GM23338 (cell line): ENCODE data around the gene KRTAP5-2. TPM values are rescaled to one million over a fixed set of nuclear protein-coding genes. Genes with fewer than 3 reads are reported as not detected.

ENCODE experiments used
- ATAC-seq: fragments of 200-7000 bp; cut with Tn5 transposase; 3 replicates; pipeline ENCODE4 v1.9.1; 2020
- DNase-seq: peaks from one replicate; pipeline ENCODE4 v3.0.0-alpha.2; 2015; ENCODE audit warnings: low spot score
- H2AFZ ChIP-seq: fragments of 200-600 bp; sonication (generic); 2 replicates; pipeline ENCODE4 v1.8.0; 2016; ENCODE audit warnings: antibody characterized with exemption, mild to moderate bottlenecking, moderate library complexity
- H3F3A ChIP-seq: fragments of 200-600 bp; sonication (generic); replicated peaks from 2 replicates; pipeline ENCODE4 v1.8.0; 2017; ENCODE audit warnings: antibody characterized with exemption, mixed run types, low read depth
- H3K27ac ChIP-seq: fragments of 200-600 bp; sonication (generic); 2 replicates; pipeline ENCODE4 v1.6.1; 2016; ENCODE audit warnings: low read depth
- H3K27me3 ChIP-seq: fragments of 200-600 bp; sonication (generic); 2 replicates; pipeline ENCODE4 v1.8.0; 2016; ENCODE audit warnings: mild to moderate bottlenecking, mixed run types, moderate library complexity; ENCODE audit not compliant: insufficient read depth
- H3K36me3 ChIP-seq: fragments of 200-600 bp; sonication (generic); 2 replicates; pipeline ENCODE4 v1.8.0; 2016; ENCODE audit warnings: mild to moderate bottlenecking; ENCODE audit not compliant: insufficient read depth
- H3K4me1 ChIP-seq: fragments of 200-600 bp; sonication (generic); 2 replicates; pipeline ENCODE4 v1.8.0; 2016; ENCODE audit warnings: mild to moderate bottlenecking, moderate library complexity; ENCODE audit not compliant: insufficient read depth
- H3K4me2 ChIP-seq: fragments of 200-600 bp; sonication (generic); 2 replicates; pipeline ENCODE4 v1.7.1; 2017; ENCODE audit warnings: mixed run types
- H3K4me3 ChIP-seq: fragments of 200-600 bp; sonication (generic); 2 replicates; pipeline ENCODE4 v1.6.1; 2016; ENCODE audit warnings: mixed run types
- H3K79me2 ChIP-seq: fragments of 200-600 bp; sonication (generic); replicated peaks from 2 replicates; pipeline ENCODE4 v1.8.0; 2017; ENCODE audit warnings: mild to moderate bottlenecking; ENCODE audit not compliant: insufficient read depth
- H3K9me2 ChIP-seq: fragments of 200-600 bp; sonication (generic); 2 replicates; pipeline ENCODE4 v1.8.0; 2017; ENCODE audit not compliant: insufficient read depth
- H4K20me1 ChIP-seq: fragments of 200-600 bp; sonication (generic); replicated peaks from 2 replicates; pipeline ENCODE4 v1.8.0; 2017; ENCODE audit warnings: mild to moderate bottlenecking; ENCODE audit not compliant: insufficient read depth
- H3K27ac Mint-ChIP-seq: 2 replicates; pipeline ENCODE4 v1.8.0; 2020; ENCODE audit warnings: inconsistent platforms, mild to moderate bottlenecking, moderate library complexity, mixed read lengths
- H3K27me3 Mint-ChIP-seq: 3 replicates; pipeline ENCODE4 v1.8.0; 2022; ENCODE audit warnings: low read depth, mild to moderate bottlenecking, moderate library complexity, mixed read lengths, inconsistent platforms; ENCODE audit not compliant: insufficient read depth, poor library complexity
- H3K36me3 Mint-ChIP-seq: 3 replicates; pipeline ENCODE4 v1.8.0; 2021; ENCODE audit warnings: low read depth, mild to moderate bottlenecking, inconsistent platforms, moderate library complexity, mixed read lengths
- H3K4me1 Mint-ChIP-seq: 3 replicates; pipeline ENCODE4 v1.8.0; 2020; ENCODE audit warnings: mild to moderate bottlenecking, inconsistent platforms, mixed read lengths
- H3K4me3 Mint-ChIP-seq: 3 replicates; pipeline ENCODE4 v1.8.0; 2021; ENCODE audit warnings: moderate library complexity, mild to moderate bottlenecking, inconsistent platforms, mixed read lengths
- H3K9me3 Mint-ChIP-seq: 3 replicates; pipeline ENCODE4 v1.8.0; 2020; ENCODE audit warnings: moderate library complexity, mild to moderate bottlenecking, inconsistent platforms, mixed read lengths
- CTCF ChIP-seq, 2 experiments: fragments of 200-600 bp in 1 of 2; sonication (generic) in 1 of 2; conservative IDR thresholded peaks; 2 replicates each; pipeline versions ENCODE4 v1.5.1 to v1.6.1; 2016 to 2017; ENCODE audit warnings: antibody characterized with exemption in 2 of 2, low read depth in 2 of 2, mild to moderate bottlenecking in 2 of 2, moderate library complexity in 1 of 2
- ETS1 ChIP-seq: IDR thresholded peaks from 2 replicates; pipeline ENCODE4 v1.6.1; 2016; ENCODE audit warnings: antibody characterized with exemption
- EZH2phosphoT487 ChIP-seq: fragments of 200-600 bp; sonication (generic); IDR thresholded peaks from one replicate; pipeline ENCODE4 v1.8.1; 2018; ENCODE audit warnings: antibody characterized with exemption; ENCODE audit not compliant: unreplicated experiment
- ZNF114 ChIP-seq: fragments of 250-450 bp; sonication (Bioruptor Pico); IDR thresholded peaks from 2 replicates; pipeline ENCODE4 v1.5.0; 2020; ENCODE audit warnings: mild to moderate bottlenecking, moderate library complexity
- ZNF462 ChIP-seq: fragments of 250-450 bp; sonication (Bioruptor Pico); IDR thresholded peaks from 2 replicates; pipeline ENCODE4 v1.5.0; 2020; ENCODE audit warnings: mild to moderate bottlenecking, moderate library complexity
- polyA plus RNA-seq: library from polyadenylated mRNA; unstranded; fragments of >200 nt; fragmentation: Nextera tagmentation; extraction: Ambion mirVana; gene quantifications from 2 replicates; pipeline ENCODE4 v1.2.1, GENCODE V29; 2016
- total RNA-seq: library from RNA; depleted of rRNA; stranded (reverse); fragments of >200 nt; shearing (Covaris generic); gene quantifications from 2 replicates; pipeline ENCODE4 v1.2.3, GENCODE V29; 2014

The KRTAP5-2 gene
- total and polyA plus RNA-seq, 2 experiments from 2014 or later: not detected

- TF ChIP-seq ETS1 (no peak), CTCF (conservative IDR thresholded peaks at IDR 0.05; ENCODE audit: low read depth in 2 of 2) (no peak), ZNF114 (CRISPR knock-in tag) (no peak)
Measured at GRCh38 chr11:1554981-1555712, 42.9 kb downstream of the KRTAP5-2 start (continued).

- Histone ChIP-seq H3F3A (no peaks in the 10 kb centered on the region), H2AFZ (no peak overlapping the region), H3K9me2 (no peaks in the 10 kb centered on the region), H3K36me3 (no peaks in the 10 kb centered on the region), H3K4me3 (peak overlapping the region; percentile 20; the same call in 1 of the 2 replicates), H3K4me2 (peak overlapping the region; percentile 65; the same call in 1 of the 2 replicates), H3K4me1 (peaks cover 29% of the 10 kb centered on the region), H3K79me2 (no peaks in the 10 kb centered on the region), H4K20me1 (no peaks in the 10 kb centered on the region), H3K27me3 (peaks cover 58% of the 10 kb centered on the region), H3K27ac (no peak overlapping the region)
- Mint-ChIP-seq H3K4me3 (no peak overlapping the region; the same call in 2 of the 3 replicates), H3K27ac (no peak overlapping the region), H3K27me3 (peaks cover 56% of the 10 kb centered on the region), H3K9me3 (no peaks in the 10 kb centered on the region), H3K36me3 (no peaks in the 10 kb centered on the region), H3K4me1 (peaks cover 25% of the 10 kb centered on the region)
- ATAC-seq (peak; percentile 80), DNase-seq (peak; percentile 82)
- no peak for TF ChIP-seq EZH2phosphoT487
- peak; percentile 13 to 63; a peak in 2 of 4 replicates for TF ChIP-seq CTCF (conservative IDR thresholded peaks at IDR 0.05; ENCODE audit: low read depth in 2 of 2)
- no peak for TF ChIP-seq ZNF462 (CRISPR knock-in tag)
Measured at GRCh38 chr11:1553808-1554594, 44.1 kb downstream of the KRTAP5-2 start.
